ENCODE measurements around the gene FKBP6. TPM values are rescaled to one million over a fixed set of nuclear protein-coding genes. Genes with fewer than 3 reads are reported as not detected.

FKBP6 gene
- total RNA-seq, 1 experiment from 2014 or later = 0.11 TPM

DNA sequence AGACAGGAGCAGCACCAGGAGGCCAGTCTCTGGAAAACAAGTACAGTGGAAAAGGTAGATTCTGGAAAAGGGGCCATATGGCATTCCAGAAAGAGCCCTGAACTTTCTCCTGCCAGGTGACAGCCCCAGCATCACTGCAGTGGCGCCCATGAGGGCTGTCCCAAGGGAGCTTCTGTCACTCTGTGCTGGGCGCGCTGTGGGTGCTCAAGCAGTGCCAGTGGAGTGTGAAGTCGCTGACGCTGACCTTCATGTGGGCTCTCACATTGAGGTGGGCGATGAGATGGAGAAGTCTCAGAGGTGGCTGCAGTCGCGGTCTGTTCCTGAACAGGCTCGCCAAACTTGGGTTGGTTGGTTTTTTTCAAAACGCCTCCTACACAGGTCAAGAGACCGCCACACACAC, 38.2 kb downstream of the FKBP6 start:
- H3K36me3 Mint-ChIP-seq = no peaks in the 10 kb centered on the region
- ATAC-seq = no peak
- no peaks in the 10 kb centered on the region for H3K27me3 Mint-ChIP-seq (ENCODE audit: low read depth)
- no peaks in the 10 kb centered on the region for H3K4me1 Mint-ChIP-seq
- TF ChIP-seq SMAD3 (CRISPR knock-in tag; IDR thresholded peaks at IDR 0.05; ENCODE audit: borderline replicate concordance) (no peak), RELA (CRISPR knock-in tag; IDR thresholded peaks at IDR 0.05; ENCODE audit: borderline replicate concordance) (no peak)
- DNase-seq (ENCODE audit: low spot score) = no peak
- CTCF ChIA-PET = interaction anchor here (3.0 kb wide), 1 partner anchor 42 kb away, joined by 9 read pairs; no protein-coding TSS in a partner anchor
- no peaks in the 10 kb centered on the region for H3K9me3 Mint-ChIP-seq
- POLR2A ChIA-PET = no interaction called here
- no peak overlapping the region for H3K27ac Mint-ChIP-seq
- no peak overlapping the region for H3K4me3 Mint-ChIP-seq

GRCh38 chr7:73366990-73367389, 39.0 kb downstream of the FKBP6 start:
- ATAC-seq (no peak), DNase-seq (ENCODE audit: low spot score) (no peak)
- ChIA-PET CTCF (interaction anchor here (0.9 to 3.0 kb wide), 2 partner anchors 43 to 57 kb away, joined by 3 to 9 read pairs; no protein-coding TSS in a partner anchor), POLR2A (no interaction called here)
- H3K4me3 Mint-ChIP-seq = no peak overlapping the region
- H3K27ac Mint-ChIP-seq = no peak overlapping the region
- TF ChIP-seq USF2 (CRISPR knock-in tag; IDR thresholded peaks at IDR 0.05) (no peak), ATF3 (CRISPR knock-in tag; conservative IDR thresholded peaks at IDR 0.05) (no peak), PRDM15 (CRISPR knock-in tag; IDR thresholded peaks at IDR 0.05) (no peak), RORB (CRISPR knock-in tag; IDR thresholded peaks at IDR 0.05) (no peak), TP53 (CRISPR knock-in tag; IDR thresholded peaks at IDR 0.05) (no peak), FOXP4 (CRISPR knock-in tag; IDR thresholded peaks at IDR 0.05) (no peak), MLX (CRISPR knock-in tag; IDR thresholded peaks at IDR 0.05) (no peak), TEAD4 (CRISPR knock-in tag; IDR thresholded peaks at IDR 0.05) (no peak), ZNF317 (CRISPR knock-in tag; IDR thresholded peaks at IDR 0.05; ENCODE audit: borderline replicate concordance, low read depth) (no peak), ELF4 (CRISPR knock-in tag; IDR thresholded peaks at IDR 0.05; ENCODE audit: low read depth) (no peak), CBFB (CRISPR knock-in tag; IDR thresholded peaks at IDR 0.05; ENCODE audit: low read depth) (no peak), MXD4 (CRISPR knock-in tag; IDR thresholded peaks at IDR 0.05; ENCODE audit: borderline replicate concordance) (no peak)
- TF ChIP-seq, protein P1, sequence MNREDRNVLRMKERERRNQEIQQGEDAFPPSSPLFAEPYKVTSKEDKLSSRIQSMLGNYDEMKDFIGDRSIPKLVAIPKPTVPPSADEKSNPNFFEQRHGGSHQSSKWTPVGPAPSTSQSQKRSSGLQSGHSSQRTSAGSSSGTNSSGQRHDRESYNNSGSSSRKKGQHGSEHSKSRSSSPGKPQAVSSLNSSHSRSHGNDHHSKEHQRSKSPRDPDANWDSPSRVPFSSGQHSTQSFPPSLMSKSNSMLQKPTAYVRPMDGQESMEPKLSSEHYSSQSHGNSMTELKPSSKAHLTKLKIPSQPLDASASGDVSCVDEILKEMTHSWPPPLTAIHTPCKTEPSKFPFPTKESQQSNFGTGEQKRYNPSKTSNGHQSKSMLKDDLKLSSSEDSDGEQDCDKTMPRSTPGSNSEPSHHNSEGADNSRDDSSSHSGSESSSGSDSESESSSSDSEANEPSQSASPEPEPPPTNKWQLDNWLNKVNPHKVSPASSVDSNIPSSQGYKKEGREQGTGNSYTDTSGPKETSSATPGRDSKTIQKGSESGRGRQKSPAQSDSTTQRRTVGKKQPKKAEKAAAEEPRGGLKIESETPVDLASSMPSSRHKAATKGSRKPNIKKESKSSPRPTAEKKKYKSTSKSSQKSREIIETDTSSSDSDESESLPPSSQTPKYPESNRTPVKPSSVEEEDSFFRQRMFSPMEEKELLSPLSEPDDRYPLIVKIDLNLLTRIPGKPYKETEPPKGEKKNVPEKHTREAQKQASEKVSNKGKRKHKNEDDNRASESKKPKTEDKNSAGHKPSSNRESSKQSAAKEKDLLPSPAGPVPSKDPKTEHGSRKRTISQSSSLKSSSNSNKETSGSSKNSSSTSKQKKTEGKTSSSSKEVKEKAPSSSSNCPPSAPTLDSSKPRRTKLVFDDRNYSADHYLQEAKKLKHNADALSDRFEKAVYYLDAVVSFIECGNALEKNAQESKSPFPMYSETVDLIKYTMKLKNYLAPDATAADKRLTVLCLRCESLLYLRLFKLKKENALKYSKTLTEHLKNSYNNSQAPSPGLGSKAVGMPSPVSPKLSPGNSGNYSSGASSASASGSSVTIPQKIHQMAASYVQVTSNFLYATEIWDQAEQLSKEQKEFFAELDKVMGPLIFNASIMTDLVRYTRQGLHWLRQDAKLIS (CRISPR knock-in tag; IDR thresholded peaks at IDR 0.05; ENCODE audit: borderline replicate concordance) = no peak
- TF ChIP-seq, protein P2, sequence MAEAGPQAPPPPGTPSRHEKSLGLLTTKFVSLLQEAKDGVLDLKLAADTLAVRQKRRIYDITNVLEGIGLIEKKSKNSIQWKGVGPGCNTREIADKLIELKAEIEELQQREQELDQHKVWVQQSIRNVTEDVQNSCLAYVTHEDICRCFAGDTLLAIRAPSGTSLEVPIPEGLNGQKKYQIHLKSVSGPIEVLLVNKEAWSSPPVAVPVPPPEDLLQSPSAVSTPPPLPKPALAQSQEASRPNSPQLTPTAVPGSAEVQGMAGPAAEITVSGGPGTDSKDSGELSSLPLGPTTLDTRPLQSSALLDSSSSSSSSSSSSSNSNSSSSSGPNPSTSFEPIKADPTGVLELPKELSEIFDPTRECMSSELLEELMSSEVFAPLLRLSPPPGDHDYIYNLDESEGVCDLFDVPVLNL (CRISPR knock-in tag; IDR thresholded peaks at IDR 0.05; ENCODE audit: borderline replicate concordance, low read depth) = no peak
- H3K27me3 Mint-ChIP-seq (ENCODE audit: low read depth) = no peaks in the 10 kb centered on the region
- no peaks in the 10 kb centered on the region for H3K36me3 Mint-ChIP-seq
- no peaks in the 10 kb centered on the region for H3K9me3 Mint-ChIP-seq
- H3K4me1 Mint-ChIP-seq = no peaks in the 10 kb centered on the region

Data from WTC11 (cell line).